ENCODE measurements around the gene CPED1.
"Not testable (repeated sequence)": the region's sequence is repeated elsewhere in the genome, so short reads cannot be mapped to it uniquely, and the experiment has no call there.

Gene CPED1

GRCh38 chr7:121301446-121302213 is 313.1 kb downstream of the CPED1 start:
- no peaks in the 10 kb centered on the region for H3K4me1 ChIP-seq (ENCODE audit: insufficient read depth, low read length)
- 94% methylated on average over 7 of the region's 9 CpGs for WGBS
- H3K9me3 ChIP-seq (ENCODE audit: insufficient read depth, low read depth, low read length), result no peaks in the 10 kb centered on the region
- no peaks in the 10 kb centered on the region for H3K27me3 ChIP-seq (ENCODE audit: insufficient read depth, low read length)
- H3K27ac ChIP-seq (ENCODE audit: low read depth, low read length), result no peak overlapping the region
- H3K4me3 ChIP-seq (ENCODE audit: low read length), result no peak overlapping the region
- no peak overlapping the region for H3K9ac ChIP-seq (ENCODE audit: low read depth, low read length)
- no peaks in the 10 kb centered on the region for H3K36me3 ChIP-seq (ENCODE audit: insufficient read depth, low read length)

DNA sequence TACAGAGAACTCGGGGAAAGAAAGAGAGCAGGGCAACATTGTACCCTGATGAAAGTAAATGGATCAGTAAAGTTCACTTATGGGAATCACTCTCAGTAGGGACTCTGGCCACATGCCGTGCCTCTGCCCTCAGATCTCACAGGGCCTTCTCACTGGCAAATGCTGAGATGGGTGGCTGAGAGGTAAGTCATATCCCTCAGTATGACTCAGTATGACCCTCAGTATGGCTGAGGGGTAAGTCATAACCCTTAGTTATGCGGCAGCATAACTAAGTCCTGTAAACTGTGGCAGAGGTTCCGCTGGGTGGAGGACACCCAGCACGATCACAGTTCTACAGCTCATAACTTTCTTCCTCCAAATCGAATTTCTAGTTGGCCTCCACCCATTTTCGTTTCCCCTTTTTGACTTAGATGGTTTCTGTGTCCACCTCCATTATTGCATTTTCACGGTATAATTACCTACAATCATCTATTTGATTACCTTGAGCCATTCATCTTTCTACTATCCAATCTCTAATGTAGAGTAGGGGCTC is 313.8 kb downstream of the CPED1 start:
- Histone ChIP-seq H3K9me3 (ENCODE audit: insufficient read depth, low read depth, low read length) (no peaks in the 10 kb centered on the region), H3K4me3 (ENCODE audit: low read length) (no peak overlapping the region), H3K36me3 (ENCODE audit: insufficient read depth, low read length) (no peaks in the 10 kb centered on the region), H3K27me3 (ENCODE audit: insufficient read depth, low read length) (no peaks in the 10 kb centered on the region), H3K4me1 (ENCODE audit: insufficient read depth, low read length) (no peaks in the 10 kb centered on the region), H3K27ac (ENCODE audit: low read depth, low read length) (no peak overlapping the region), H3K9ac (ENCODE audit: low read depth, low read length) (no peak overlapping the region)
- WGBS, result 92% methylated on average over 8 of the region's 8 CpGs

- Histone ChIP-seq H3K27ac (ENCODE audit: low read depth, low read length) (no peak overlapping the region), H3K36me3 (ENCODE audit: insufficient read depth, low read length) (no peaks in the 10 kb centered on the region), H3K27me3 (ENCODE audit: insufficient read depth, low read length) (no peaks in the 10 kb centered on the region), H3K4me1 (ENCODE audit: insufficient read depth, low read length) (no peaks in the 10 kb centered on the region), H3K9ac (ENCODE audit: low read depth, low read length) (no peak overlapping the region), H3K4me3 (ENCODE audit: low read length) (no peak overlapping the region), H3K9me3 (ENCODE audit: insufficient read depth, low read depth, low read length) (no peaks in the 10 kb centered on the region)
- 92% methylated on average over 4 of the region's 6 CpGs for WGBS
Observed at GRCh38 chr7:121303422-121304101, 315.1 kb downstream of the CPED1 start.

- Histone ChIP-seq H3K27me3 (ENCODE audit: insufficient read depth, low read length) (no peaks in the 10 kb centered on the region), H3K9ac (ENCODE audit: low read depth, low read length) (no peak overlapping the region), H3K4me3 (ENCODE audit: low read length) (no peak overlapping the region), H3K9me3 (ENCODE audit: insufficient read depth, low read depth, low read length) (no peaks in the 10 kb centered on the region), H3K36me3 (ENCODE audit: insufficient read depth, low read length) (no peaks in the 10 kb centered on the region), H3K27ac (ENCODE audit: low read depth, low read length) (no peak overlapping the region), H3K4me1 (ENCODE audit: insufficient read depth, low read length) (no peaks in the 10 kb centered on the region)
- WGBS, result no CpG with 5 or more reads among the region's 1 CpG
Observed at GRCh38 chr7:121304102-121304658, 315.7 kb downstream of the CPED1 start.

DNA sequence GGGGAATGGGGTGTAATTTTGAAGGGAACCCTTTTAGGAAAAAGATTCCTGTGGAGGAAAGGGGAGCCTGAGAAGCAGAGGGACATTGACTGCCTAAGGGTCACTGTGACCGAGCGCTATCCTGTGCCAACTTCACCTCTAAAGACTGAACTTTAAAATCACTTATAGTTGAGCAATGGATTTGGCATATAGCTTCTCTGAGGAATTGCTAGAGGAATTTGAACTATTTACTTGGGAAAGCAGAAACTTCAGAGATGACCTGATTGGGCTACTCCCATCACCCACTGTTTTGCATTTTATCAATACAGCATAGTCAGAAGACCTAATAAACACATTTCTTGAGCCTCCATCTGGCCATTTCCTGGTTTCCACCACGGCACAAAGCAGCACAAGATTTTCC is 316.6 kb downstream of the CPED1 start:
- Histone ChIP-seq H3K36me3 (ENCODE audit: insufficient read depth, low read length) (no peaks in the 10 kb centered on the region), H3K27ac (ENCODE audit: low read depth, low read length) (no peak overlapping the region), H3K4me1 (ENCODE audit: insufficient read depth, low read length) (no peaks in the 10 kb centered on the region), H3K9me3 (ENCODE audit: insufficient read depth, low read depth, low read length) (no peaks in the 10 kb centered on the region), H3K9ac (ENCODE audit: low read depth, low read length) (no peak overlapping the region), H3K27me3 (ENCODE audit: insufficient read depth, low read length) (no peaks in the 10 kb centered on the region), H3K4me3 (ENCODE audit: low read length) (no peak overlapping the region)
- WGBS, result 95% methylated on average over 2 of the region's 3 CpGs

GRCh38 chr7:121306565-121306964 is 318.1 kb downstream of the CPED1 start:
- 95% methylated on average over 2 of the region's 3 CpGs for WGBS
- no peak overlapping the region for H3K27ac ChIP-seq (ENCODE audit: low read depth, low read length)
- H3K9ac ChIP-seq (ENCODE audit: low read depth, low read length), result no peak overlapping the region
- H3K4me1 ChIP-seq (ENCODE audit: insufficient read depth, low read length), result no peaks in the 10 kb centered on the region
- no peaks in the 10 kb centered on the region for H3K27me3 ChIP-seq (ENCODE audit: insufficient read depth, low read length)
- H3K9me3 ChIP-seq (ENCODE audit: insufficient read depth, low read depth, low read length), result 0 out of 2 replicates have a peak, but pooled peaks cover 2% of the 10 kb centered on the region
- H3K4me3 ChIP-seq (ENCODE audit: low read length), result no peak overlapping the region
- no peaks in the 10 kb centered on the region for H3K36me3 ChIP-seq (ENCODE audit: insufficient read depth, low read length)

GRCh38 chr7:121307021-121307574 is 318.6 kb downstream of the CPED1 start:
- Histone ChIP-seq H3K4me1 (ENCODE audit: insufficient read depth, low read length) (no peaks in the 10 kb centered on the region), H3K27me3 (ENCODE audit: insufficient read depth, low read length) (no peaks in the 10 kb centered on the region), H3K4me3 (ENCODE audit: low read length) (no peak overlapping the region), H3K9me3 (ENCODE audit: insufficient read depth, low read depth, low read length) (0 out of 2 replicates have a peak, but pooled peaks cover 2% of the 10 kb centered on the region), H3K27ac (ENCODE audit: low read depth, low read length) (no peak overlapping the region), H3K36me3 (ENCODE audit: insufficient read depth, low read length) (no peaks in the 10 kb centered on the region), H3K9ac (ENCODE audit: low read depth, low read length) (no peak overlapping the region)
- 92% methylated on average over 4 of the region's 4 CpGs for WGBS

DNA sequence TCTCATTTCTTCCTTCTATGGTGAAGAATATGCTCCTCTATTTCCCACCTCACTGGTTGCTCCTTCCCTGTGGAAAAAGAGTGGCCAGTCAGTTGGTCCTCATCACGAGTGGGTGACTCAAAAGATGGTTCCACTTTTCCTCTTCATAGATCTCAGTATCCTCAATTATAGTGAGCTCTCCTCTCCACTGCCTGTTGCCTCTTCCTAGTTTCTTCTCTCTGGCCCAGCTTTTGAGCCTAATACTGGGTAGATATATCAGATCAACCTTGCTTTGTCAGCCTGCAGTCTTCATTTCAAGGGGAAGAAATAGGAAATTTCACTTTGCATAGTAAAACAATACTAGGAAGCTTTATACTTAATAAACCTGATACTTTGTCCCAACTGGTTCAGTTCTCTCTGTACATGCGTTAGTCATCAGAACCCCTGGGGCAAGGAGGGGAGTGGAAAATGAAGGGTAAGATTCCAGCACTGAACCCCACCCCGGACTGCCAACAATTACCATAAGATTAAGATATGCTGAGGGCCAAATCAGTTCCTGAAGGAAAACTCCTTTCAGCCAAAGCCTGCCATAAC is 324.8 kb downstream of the CPED1 start:
- no peaks in the 10 kb centered on the region for H3K36me3 ChIP-seq (ENCODE audit: insufficient read depth, low read length)
- H3K4me3 ChIP-seq (ENCODE audit: low read length), result no peak overlapping the region
- no peak overlapping the region for H3K9ac ChIP-seq (ENCODE audit: low read depth, low read length)
- H3K27me3 ChIP-seq (ENCODE audit: insufficient read depth, low read length), result no peaks in the 10 kb centered on the region
- 0 out of 2 replicates have a peak, but pooled peaks cover 2% of the 10 kb centered on the region for H3K9me3 ChIP-seq (ENCODE audit: insufficient read depth, low read depth, low read length)
- 95% methylated on average over 2 of the region's 3 CpGs for WGBS
- no peak overlapping the region for H3K27ac ChIP-seq (ENCODE audit: low read depth, low read length)
- H3K4me1 ChIP-seq (ENCODE audit: insufficient read depth, low read length), result no peaks in the 10 kb centered on the region

DNA sequence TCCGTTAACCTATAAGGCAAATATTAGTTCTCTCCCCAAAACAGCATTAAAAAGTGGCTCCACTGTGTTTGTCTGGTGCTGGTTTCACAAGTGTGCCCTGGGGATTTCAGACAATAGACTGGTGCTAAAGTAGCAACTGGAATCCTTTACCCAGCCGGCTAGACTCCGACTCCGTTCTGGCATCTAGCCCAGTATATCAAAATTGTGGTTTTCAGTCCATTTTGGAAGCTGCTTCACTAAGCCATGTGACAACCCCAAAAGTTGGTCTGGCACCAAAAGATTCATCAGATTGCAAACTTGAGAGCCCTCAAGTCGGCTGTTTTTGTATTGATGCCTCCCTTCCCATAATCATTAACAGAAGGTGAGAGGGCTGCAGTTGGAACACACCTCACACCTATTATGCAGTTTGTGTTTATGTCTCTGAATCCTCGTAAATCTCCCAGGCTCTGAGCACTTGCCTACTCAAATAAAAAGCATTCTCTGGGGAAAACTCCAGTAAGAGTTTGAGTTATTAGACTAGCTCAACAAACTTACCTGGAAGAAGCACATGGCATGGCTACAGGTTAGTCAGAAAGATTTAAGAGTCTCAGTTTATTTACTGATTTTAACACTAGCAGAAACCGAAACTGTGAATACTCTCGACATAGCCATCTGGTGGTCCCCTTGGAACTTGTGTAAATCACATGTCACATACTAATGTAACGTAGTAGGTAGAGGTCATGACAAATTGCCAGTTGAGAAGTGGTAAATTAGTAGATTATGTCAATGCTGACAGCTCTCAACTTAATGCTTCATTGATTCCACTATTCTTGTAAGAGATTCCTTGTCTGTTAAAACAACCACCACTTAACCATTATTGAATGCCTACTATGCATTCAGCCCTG is 325.5 kb downstream of the CPED1 start:
- WGBS, result 94% methylated on average over 9 of the region's 9 CpGs
- no peak overlapping the region for H3K9ac ChIP-seq (ENCODE audit: low read depth, low read length)
- H3K36me3 ChIP-seq (ENCODE audit: insufficient read depth, low read length), result no peaks in the 10 kb centered on the region
- 0 out of 2 replicates have a peak, but pooled peaks cover 2% of the 10 kb centered on the region for H3K9me3 ChIP-seq (ENCODE audit: insufficient read depth, low read depth, low read length)
- H3K27ac ChIP-seq (ENCODE audit: low read depth, low read length), result no peak overlapping the region
- no peaks in the 10 kb centered on the region for H3K4me1 ChIP-seq (ENCODE audit: insufficient read depth, low read length)
- no peaks in the 10 kb centered on the region for H3K27me3 ChIP-seq (ENCODE audit: insufficient read depth, low read length)
- H3K4me3 ChIP-seq (ENCODE audit: low read length), result no peak overlapping the region

GRCh38 chr7:121315170-121315569 is 326.7 kb downstream of the CPED1 start:
- WGBS, result 94% methylated on average over 2 of the region's 3 CpGs
- not testable (repeated sequence) for H3K4me1 ChIP-seq (ENCODE audit: insufficient read depth, low read length); H3K36me3 ChIP-seq (ENCODE audit: insufficient read depth, low read length); H3K4me3 ChIP-seq (ENCODE audit: low read length); H3K9ac ChIP-seq (ENCODE audit: low read depth, low read length); H3K27me3 ChIP-seq (ENCODE audit: insufficient read depth, low read length); H3K9me3 ChIP-seq (ENCODE audit: insufficient read depth, low read depth, low read length); H3K27ac ChIP-seq (ENCODE audit: low read depth, low read length)
